Gastroesophageal sphincter (tissue), 4 donors: ENCODE measurements around the gene HEATR5B. TPM values are rescaled to one million over a fixed set of nuclear protein-coding genes. Genes with fewer than 3 reads are reported as not detected.

Experiments used
- ATAC-seq: fragments of 150-250 bp; one replicate; pipeline ENCODE4 v1.9.1; 2016; ENCODE audit warnings: mild to moderate bottlenecking, moderate library complexity
- H3K27ac ChIP-seq, 4 donors: fragments of 200-600 bp; sonication (generic) in 3 of 4; 1 replicate in 3 of 4; 2 replicates in 1 of 4; pipeline ENCODE4 v1.5.1; 2016 to 2019
- H3K27me3 ChIP-seq: fragments of 200-600 bp; sonication (generic); one replicate; pipeline ENCODE4 v1.5.1; 2019
- H3K36me3 ChIP-seq, 2 donors: fragments of 200-600 bp; sonication (generic); one replicate each; pipeline ENCODE4 v1.5.1; 2019; ENCODE audit warnings: control low read depth in 1 of 2
- H3K4me1 ChIP-seq, 3 donors: fragments of 200-600 bp; sonication (generic); 1 replicate in 2 of 3; 2 replicates in 1 of 3; pipeline ENCODE4 v1.5.1; 2016 to 2019; ENCODE audit warnings: control low read depth in 2 of 3
- H3K4me3 ChIP-seq, 2 donors: fragments of 200-600 bp; sonication (generic); one replicate each; pipeline ENCODE4 v1.5.1; 2019; ENCODE audit warnings: mild to moderate bottlenecking in 1 of 2, moderate library complexity in 1 of 2
- H3K9me3 ChIP-seq, 3 donors: fragments of 200-600 bp; sonication (generic); one replicate each; pipeline ENCODE4 v1.5.1; 2017 to 2019; ENCODE audit warnings: control low read depth in 2 of 3
- EP300 ChIP-seq: sonication (generic); formaldehyde crosslinking; IDR thresholded peaks from one replicate; pipeline ENCODE4 v1.6.1; 2017; ENCODE audit warnings: antibody characterized with exemption, mild to moderate bottlenecking
- POLR2A ChIP-seq, 2 donors: fragments of 450-650 bp; IDR thresholded peaks; one replicate each; pipeline ENCODE4 v1.6.1; 2017; ENCODE audit warnings: antibody characterized with exemption in 2 of 2, mild to moderate bottlenecking in 2 of 2, moderate library complexity in 1 of 2
- POLR2AphosphoS5 ChIP-seq: sonication (generic); formaldehyde crosslinking; IDR thresholded peaks from one replicate; pipeline ENCODE4 v1.6.1; 2017; ENCODE audit warnings: antibody characterized with exemption
- WGBS, 2 donors: methylation state at CpG; one replicate each; pipeline ENCODE4 v1.1.5; 2018; ENCODE audit warnings: low coverage in 1 of 2; 5-methylcytosine and 5-hydroxymethylcytosine counted together
- total RNA-seq, 4 donors: library from RNA; depleted of rRNA; stranded (reverse); fragments of >200 nt; gene quantifications; one replicate each; pipeline ENCODE4 v1.1.0, GENCODE V29; 2016
- TF ChIP-seq, protein P1 (sequence below), 4 experiments: fragments of 200-600 bp in 2 of 4; fragments of 450-650 bp in 2 of 4; sonication (generic) in 1 of 4; IDR thresholded peaks; one replicate each; pipeline ENCODE4 v1.5.1; 2017 to 2019; ENCODE audit warnings: antibody characterized with exemption in 4 of 4, mild to moderate bottlenecking in 2 of 4, moderate library complexity in 2 of 4

The HEATR5B gene
- total RNA-seq, 4 donors from 2014 or later: 17.6 to 32.1 (median 22.1) TPM

DNA sequence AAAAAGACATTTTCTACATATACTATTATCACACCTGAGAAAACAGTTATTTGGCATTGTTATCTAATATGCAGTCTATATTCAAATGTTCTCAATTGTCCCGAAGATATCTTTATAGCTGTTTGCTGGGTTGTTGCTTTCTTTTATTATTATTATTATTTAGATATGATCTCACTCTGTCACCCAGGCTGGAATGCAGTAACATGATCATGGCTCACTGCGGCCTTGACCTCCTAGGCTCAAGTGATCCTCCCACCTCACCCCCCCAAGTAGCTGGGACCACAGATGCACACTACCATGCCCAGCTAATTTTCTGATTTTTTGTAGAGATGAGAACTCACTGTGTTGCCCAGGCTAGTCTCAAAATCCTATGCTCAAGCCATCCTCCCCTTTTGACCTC is 20.0 kb upstream of the HEATR5B start:
- no peaks in the 10 kb centered on the region for H3K27me3 ChIP-seq
- 89 to 97% methylated on average over 2 of the region's 2 CpGs for WGBS, 2 donors
- H3K9me3 ChIP-seq: no peaks in the 10 kb centered on the region
- no peak overlapping the region for H3K4me3 ChIP-seq
- no peak overlapping the region for H3K27ac ChIP-seq
- no peak for ATAC-seq
- H3K4me1 ChIP-seq: no peaks in the 10 kb centered on the region
- TF ChIP-seq POLR2A (IDR thresholded peaks at IDR 0.05): no peak
- TF ChIP-seq EP300: no peak
- TF ChIP-seq POLR2AphosphoS5: no peak
- TF ChIP-seq, protein P1, sequence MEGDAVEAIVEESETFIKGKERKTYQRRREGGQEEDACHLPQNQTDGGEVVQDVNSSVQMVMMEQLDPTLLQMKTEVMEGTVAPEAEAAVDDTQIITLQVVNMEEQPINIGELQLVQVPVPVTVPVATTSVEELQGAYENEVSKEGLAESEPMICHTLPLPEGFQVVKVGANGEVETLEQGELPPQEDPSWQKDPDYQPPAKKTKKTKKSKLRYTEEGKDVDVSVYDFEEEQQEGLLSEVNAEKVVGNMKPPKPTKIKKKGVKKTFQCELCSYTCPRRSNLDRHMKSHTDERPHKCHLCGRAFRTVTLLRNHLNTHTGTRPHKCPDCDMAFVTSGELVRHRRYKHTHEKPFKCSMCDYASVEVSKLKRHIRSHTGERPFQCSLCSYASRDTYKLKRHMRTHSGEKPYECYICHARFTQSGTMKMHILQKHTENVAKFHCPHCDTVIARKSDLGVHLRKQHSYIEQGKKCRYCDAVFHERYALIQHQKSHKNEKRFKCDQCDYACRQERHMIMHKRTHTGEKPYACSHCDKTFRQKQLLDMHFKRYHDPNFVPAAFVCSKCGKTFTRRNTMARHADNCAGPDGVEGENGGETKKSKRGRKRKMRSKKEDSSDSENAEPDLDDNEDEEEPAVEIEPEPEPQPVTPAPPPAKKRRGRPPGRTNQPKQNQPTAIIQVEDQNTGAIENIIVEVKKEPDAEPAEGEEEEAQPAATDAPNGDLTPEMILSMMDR (IDR thresholded peaks at IDR 0.05): no peak
- peaks cover 4 to 98% of the 10 kb centered on the region in 2 donors for H3K36me3 ChIP-seq

DNA sequence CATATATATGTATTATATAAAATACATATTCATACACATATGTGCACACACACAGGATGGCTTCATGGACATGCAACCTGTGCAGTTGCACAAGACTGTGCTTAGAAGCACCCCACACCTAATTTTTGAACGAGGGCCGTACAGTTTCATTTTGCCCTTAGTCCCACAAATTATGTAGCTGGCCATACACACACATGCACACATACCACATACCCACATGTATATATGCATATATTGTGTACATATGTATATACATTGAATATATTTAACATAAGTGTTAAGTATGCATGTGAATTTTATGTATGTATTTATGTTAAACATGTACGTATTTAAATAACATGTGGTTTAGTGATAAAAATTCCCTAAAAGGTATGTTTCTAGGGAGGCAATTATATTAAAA is 18.4 kb upstream of the HEATR5B start:
- no peaks in the 10 kb centered on the region for H3K4me1 ChIP-seq
- H3K27me3 ChIP-seq: no peaks in the 10 kb centered on the region
- no peak for ATAC-seq
- H3K27ac ChIP-seq: no peak overlapping the region
- TF ChIP-seq POLR2AphosphoS5 (no peak), POLR2A (IDR thresholded peaks at IDR 0.05) (no peak), EP300 (no peak)
- TF ChIP-seq, protein P1 (IDR thresholded peaks at IDR 0.05): no peak
- no peak overlapping the region for H3K4me3 ChIP-seq
- peaks cover 4 to 93% of the 10 kb centered on the region in 2 donors for H3K36me3 ChIP-seq
- WGBS, 2 donors: 70 to 88% methylated on average over 3 of the region's 3 CpGs
- no peaks in the 10 kb centered on the region for H3K9me3 ChIP-seq

DNA sequence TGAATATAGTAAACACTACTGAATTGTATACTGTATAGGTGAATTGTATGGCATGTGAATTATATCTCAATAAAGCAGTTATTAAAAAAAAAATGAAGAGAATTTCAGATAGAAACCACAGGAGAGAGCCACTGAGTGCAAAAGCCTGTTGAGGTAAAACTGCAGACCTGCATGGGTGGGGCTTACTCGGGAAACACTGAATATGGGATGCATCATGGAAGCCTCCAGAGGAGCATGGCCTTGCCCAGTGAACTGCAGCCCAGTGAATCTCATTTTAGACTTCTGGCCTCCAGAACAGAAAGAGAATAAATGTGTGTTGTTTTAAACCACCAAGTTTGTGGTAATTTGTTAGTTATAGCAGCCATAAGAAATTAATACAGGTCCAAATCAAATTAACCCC is 15.9 kb upstream of the HEATR5B start:
- H3K4me3 ChIP-seq: no peak overlapping the region
- whole genome bisulfite sequencing, 2 donors: 50 to 82% methylated on average over 1 of the region's 1 CpG
- TF ChIP-seq, protein P1 (IDR thresholded peaks at IDR 0.05): no peak
- no peak for TF ChIP-seq POLR2A (IDR thresholded peaks at IDR 0.05)
- TF ChIP-seq POLR2AphosphoS5: no peak
- no peak for TF ChIP-seq EP300
- no peaks in the 10 kb centered on the region for H3K4me1 ChIP-seq
- peaks cover 0 to 92% of the 10 kb centered on the region in 2 donors for H3K36me3 ChIP-seq
- no peaks in the 10 kb centered on the region for H3K9me3 ChIP-seq
- no peak overlapping the region for H3K27ac ChIP-seq
- ATAC-seq: no peak
- no peaks in the 10 kb centered on the region for H3K27me3 ChIP-seq

DNA sequence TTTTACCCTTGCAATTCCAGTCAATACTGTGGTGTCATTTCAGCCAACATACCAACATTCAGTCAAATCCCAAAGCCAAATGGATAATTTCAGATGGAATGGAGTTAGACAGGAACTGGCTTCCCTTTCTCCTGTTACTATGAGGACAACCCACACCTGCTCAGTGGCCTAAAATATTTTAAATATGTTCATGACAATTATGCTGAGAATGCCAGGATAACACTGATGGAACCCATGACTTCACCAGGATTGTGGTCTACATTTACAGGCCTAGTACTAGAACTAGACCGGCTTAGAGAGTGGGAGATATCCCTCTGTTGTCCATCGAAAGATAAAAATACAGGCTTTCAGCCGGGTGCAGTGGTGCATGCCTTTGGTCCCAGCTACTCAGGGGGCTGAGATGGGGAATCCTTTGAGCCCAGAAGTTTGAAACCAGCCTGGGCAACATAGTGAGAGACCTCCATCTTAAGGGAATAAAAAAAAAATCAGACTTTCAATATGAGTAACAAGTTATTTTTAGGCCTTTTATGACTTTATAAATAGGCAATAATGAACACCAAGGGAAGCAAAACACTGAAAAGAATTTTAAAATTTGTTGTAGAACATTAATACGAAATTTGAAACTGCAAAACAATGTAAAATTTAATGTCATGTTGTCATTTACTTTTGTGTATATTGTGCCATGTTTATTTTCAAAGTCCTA is 14.4 kb upstream of the HEATR5B start:
- no peaks in the 10 kb centered on the region for H3K4me1 ChIP-seq
- TF ChIP-seq POLR2A (IDR thresholded peaks at IDR 0.05): no peak
- TF ChIP-seq, protein P1 (IDR thresholded peaks at IDR 0.05): no peak
- no peak for TF ChIP-seq EP300
- TF ChIP-seq POLR2AphosphoS5: no peak
- peaks cover 0 to 93% of the 10 kb centered on the region in 2 donors for H3K36me3 ChIP-seq
- 81 to 83% methylated on average over 3 to 4 of the region's 4 CpGs for WGBS, 2 donors
- H3K27me3 ChIP-seq: no peaks in the 10 kb centered on the region
- no peaks in the 10 kb centered on the region for H3K9me3 ChIP-seq
- H3K27ac ChIP-seq: no peak overlapping the region
- no peak overlapping the region for H3K4me3 ChIP-seq
- ATAC-seq: no peak

DNA sequence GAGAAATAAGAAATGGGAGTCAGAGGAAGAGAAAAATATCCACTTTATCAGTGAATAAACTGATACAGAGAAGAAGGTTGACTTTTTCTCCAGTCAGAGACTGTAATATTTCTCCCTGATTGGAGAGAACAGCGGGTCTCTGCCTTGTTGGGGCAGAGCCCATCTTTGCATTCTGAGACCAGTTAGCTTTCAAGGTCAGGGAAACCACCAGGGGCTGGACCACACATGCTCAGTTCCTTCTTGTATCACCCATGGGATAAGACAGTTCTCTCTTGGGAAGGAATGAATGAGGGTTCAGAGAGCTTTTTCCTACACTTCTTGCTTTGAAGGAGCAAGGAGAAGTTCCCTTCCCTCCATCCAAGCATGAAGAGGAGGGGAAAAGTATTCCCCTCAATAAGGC is 12.4 kb upstream of the HEATR5B start:
- Histone ChIP-seq H3K4me3 (no peak overlapping the region), H3K9me3 (no peaks in the 10 kb centered on the region), H3K4me1 (no peaks in the 10 kb centered on the region), H3K36me3 (peaks cover 0 to 90% of the 10 kb centered on the region in 2 donors), H3K27me3 (no peaks in the 10 kb centered on the region), H3K27ac (no peak overlapping the region)
- WGBS, 2 donors: 86 to 90% methylated on average over 1 of the region's 1 CpG
- ATAC-seq: no peak
- no peak for TF ChIP-seq POLR2AphosphoS5
- no peak for TF ChIP-seq POLR2A (IDR thresholded peaks at IDR 0.05)
- TF ChIP-seq EP300: no peak
- TF ChIP-seq, protein P1 (IDR thresholded peaks at IDR 0.05): no peak
